Measurements from ENCODE around the gene HNRNPK.
A peak's percentile ranks its signal among the peaks of the same experiment; 100 is the strongest.
"Not testable (repeated sequence)": the region's sequence is repeated elsewhere in the genome, so short reads cannot be mapped to it uniquely, and the experiment has no call there.

The HNRNPK gene

DNA sequence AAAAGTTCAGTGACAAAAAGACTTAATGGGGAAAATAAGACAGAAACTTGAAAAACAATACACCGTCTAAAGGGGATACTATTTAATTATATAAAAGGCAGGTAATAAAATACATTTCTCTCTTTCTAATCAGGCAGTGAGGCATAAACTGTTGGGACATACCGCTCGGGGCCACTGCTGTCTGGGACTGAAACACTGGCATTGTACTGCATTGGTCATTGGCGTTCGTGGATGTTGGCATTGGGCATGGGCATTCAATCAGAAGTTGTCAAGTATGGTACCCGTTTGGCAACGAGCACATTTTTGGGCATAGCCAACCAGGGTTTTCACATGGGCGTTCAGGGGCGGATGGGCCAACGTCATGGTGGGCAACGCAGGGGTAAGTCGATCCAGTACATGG lies 4.7 kb downstream of the HNRNPK start:
- DNase-seq, result no peak

DNA sequence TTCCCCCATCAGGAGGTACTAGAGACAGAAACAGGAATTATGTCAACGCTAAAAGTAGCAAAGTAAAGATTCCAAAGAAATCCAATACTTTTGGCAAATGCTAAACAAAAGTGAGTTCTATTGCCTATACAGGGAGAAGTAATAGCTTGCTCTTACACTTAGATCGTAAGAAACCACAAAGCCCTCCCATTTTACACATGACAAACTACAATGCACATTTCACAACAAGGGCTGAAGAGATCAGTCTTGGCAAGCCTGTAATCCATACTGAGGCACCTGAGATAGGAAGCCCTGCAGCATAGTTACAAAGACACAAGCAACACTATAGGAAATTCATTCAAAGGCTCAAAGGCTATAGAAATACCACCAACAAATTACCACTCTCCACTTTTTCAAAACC lies 7.7 kb downstream of the HNRNPK start:
- DNase-seq, result no peak

DNA sequence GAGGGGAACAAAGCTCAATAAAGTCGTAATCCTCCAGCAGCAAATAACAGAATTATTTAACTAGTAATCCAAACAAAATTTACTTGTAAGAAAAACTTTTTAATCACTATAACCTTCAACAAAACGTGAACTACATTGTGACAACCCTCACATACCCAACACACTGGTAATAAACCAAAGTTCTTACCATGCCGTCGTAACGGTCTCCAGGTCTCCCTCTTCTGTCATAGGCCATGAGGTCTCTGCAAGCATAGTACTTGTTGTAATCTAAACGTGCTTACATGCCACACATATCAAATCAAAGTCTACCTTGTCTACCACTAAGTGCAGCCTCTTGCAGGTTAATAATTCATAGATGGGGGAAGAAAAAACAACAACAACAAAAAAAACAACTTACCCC lies 8.5 kb downstream of the HNRNPK start:
- DNase-seq, result no peak

DNA sequence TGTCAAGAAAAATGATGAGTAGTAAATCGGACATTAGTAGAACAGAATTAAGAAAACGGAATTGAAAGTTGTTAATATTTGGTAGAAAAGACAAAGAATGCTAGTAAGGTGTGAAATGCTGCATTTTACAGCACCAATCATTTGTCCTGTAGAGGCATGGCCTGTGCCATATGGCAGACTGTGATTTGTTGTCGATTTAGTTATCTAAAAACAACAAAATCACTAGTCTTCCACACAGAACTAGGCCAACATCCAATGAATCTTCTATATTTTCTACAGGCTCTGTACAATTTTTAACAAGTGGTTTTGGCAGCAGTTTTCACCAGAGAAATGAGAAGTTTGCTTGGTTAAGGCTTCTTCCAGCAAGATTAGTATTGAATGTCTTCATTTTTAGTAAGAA lies 10.4 kb downstream of the HNRNPK start:
- DNase-seq, result no peak

DNA sequence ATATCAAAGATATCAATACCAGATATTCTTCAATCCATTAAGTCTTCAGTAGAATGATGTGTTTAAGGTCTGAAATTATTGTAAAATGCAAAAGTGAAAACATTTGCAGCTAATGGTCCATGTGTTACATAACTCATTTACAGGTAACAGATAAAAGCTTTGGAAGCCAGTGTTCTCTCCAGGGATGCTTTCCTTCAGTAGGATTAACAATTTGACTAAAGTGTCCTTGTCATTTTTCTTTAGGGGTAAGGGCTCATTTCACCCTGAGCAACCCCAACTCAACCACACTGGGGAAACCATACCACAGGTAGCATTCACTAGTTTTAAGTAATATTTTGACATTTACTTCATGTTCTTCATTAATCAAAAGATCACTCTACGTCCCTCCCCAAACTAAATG lies 12.9 kb downstream of the HNRNPK start:
- DNase-seq, result no peak

DNA sequence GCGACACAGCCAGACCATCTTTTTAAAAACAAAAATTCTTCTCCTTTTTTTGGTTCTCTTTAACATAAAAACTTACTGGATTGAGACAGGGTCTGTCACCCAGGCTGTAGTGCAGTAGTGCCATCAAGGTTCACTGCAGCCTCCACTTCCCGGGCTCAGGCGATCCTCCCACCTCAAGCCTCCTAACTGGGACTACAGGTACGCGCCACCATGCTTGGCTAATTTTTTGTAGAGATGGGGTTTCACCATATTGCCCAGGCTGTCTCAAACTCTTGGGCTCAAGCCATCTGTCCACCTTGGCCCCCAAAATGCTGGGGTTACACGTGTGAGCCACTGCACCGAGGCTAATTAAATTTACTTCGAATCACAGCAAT lies 13.8 kb downstream of the HNRNPK start:
- no peak for DNase-seq

DNA sequence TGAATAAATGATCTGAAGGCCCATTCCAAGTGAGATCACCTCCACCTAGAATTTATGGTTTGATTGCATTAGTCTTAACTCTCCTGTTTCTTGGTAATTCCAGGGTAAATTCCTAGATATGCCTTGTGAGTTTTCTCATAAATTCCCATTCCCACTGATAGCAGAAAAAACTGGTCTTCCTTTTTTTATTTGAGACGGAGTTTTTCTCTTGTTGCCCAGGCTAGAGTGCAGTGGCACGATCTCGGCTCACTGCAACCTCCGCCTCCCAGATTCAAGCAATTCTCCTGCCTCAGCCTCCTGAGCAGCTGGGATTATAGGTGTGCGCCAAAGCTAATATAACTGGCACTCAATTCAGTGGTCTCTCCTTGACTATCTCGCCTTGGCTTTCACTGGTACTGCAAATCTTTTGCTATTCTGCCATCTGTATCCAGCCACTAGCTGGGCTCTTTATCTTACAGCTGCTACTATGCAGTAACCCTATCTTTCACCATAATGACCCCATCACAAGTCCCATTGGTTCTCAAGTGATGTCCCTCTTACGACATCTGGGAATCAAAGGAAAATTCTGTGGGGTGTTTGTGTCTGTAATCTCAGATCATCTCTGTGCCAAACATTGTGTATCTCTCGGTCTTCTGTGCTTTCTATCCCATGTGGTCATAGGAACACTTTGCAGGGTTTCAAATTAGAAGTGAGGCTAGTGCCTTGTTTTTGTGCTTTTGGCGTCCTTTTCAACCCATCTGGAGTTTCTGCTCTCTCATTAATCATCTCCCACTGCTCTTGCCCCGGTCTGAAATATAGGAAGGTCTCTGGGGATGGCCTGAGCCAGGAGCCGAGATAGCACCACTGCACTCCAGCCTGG lies 14.4 kb downstream of the HNRNPK start:
- no peak for DNase-seq

DNA sequence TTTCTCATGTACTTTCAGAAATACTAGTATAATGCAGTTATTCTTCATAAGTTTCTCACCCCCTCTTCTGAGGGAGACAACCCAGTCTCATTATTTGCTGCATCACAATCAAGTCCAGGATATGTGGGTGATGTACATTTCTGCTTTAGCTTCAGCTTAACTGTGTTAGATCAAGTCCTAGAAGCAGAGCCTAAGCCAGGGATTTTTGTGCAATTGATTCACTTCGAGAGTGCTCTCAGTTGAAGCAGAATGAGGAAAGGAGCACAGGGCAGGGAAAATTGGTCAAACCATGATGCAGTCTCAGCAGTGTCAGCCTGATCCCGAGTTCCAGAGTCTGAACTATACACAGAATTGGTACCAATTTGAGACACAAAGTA lies 15.1 kb downstream of the HNRNPK start:
- DNase-seq, result no peak

DNA sequence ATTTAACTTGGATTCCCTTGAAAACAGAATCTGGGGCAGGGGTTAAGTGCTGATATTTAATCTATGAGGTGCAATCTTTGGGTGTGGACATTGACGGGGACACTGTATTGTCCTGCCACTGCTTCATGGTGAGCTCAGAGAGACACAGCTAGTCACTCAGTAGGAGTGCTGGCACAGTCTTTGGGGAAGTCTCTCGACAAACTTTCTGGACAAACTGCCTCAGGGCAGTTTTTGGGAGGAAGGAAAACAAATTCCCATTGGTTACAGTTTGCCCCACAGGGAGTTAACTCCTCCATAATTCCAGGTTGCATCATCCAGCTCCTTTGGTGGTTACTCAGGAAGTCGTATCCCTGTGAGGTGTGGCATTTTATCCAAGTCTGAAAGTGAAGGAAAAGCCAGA lies 17.9 kb downstream of the HNRNPK start:
- DNase-seq, result no peak

DNA sequence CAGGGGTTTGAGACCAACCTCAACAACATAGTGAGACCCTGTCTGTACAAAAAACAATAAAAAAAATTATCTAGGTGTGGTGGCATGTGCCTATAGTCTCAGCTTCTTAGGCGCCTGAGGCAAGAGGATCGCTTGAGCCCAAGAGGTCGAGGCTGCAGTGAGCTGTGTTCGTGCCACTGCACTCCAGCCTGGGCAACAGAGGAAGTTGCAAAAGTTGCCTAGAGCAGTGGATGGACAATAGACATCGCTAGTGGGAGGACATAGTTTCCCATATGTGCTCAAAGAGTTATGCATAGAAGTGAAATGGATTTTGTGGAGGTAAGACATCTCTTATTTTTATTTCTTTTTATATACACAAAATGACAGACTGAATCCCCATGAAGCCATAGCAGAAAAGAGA lies 19.0 kb downstream of the HNRNPK start:
- DNase-seq, result no peak

DNA sequence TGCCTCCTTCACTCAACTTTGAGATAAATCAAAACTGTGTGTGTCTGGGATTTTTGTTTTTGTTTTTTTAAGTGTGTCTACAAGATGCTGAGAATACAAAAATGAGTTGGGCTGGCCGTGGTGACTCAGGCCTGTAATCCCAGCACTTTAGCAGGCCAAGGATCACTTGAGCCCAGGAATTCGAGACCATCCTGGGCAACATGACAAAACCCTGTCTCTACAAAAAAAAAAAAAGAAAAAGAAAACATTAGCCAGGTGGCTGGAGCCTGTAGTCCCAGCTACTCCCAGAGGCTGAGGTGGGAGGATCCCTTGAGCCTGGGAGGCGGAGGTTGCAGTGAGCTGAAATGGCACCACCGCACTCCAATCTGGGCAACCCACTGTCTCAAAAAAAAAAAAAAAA lies 21.0 kb downstream of the HNRNPK start:
- peak; percentile 50 for DNase-seq

DNA sequence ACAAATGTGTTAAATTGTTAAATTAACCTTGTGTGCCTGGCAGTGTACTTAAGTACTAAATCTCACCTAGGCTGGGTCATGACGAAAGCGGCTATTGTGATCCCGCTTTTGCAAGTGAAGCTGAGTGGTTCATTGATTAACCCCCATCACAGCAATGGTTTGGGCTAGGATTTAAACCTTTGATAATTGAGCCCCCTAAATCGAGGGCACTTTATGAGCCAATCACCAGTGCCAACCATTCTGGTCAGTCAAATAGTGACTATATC lies 22.8 kb downstream of the HNRNPK start:
- no peak for DNase-seq

DNA sequence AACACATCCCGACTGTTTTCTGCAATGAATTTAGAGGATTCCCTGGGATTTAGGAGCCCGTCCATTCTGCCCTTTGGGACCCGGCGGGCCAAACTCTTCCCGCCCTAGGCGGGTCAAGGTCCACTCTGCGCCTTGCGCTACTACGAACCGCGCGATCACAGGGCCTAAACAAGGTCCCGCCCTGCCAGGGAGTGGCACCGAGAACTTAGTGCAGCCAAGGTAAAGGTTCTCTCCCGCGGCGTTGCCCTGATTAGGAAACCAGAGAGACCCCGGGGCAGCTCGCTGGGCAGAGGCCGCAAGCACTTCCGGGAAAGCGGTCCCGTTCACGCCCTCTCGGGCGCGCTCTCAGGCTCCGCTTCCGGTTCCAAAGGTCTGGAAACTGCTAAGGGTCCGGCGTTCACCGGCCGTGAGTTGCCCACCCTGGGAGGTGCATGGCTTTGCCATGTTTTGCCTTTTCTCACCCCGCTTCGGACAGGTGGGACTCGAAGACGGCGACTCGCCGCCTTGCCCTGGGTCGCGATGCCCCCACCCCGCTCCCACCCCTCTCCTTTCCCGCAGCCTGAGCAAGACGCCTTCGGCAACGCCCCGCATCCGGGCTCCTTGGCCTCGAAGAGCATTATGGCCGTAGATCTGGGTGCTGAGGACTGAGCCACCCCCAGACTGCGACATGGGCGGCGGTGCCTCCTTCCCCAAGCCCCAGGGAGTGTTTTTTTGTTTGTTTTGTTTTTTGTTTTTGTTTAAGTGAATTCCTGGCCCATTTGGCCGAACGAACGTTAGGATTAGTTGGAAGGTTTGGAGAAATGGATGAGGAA lies 23.4 kb downstream of the HNRNPK start:
- DNase-seq, result peak; percentile 38

DNA sequence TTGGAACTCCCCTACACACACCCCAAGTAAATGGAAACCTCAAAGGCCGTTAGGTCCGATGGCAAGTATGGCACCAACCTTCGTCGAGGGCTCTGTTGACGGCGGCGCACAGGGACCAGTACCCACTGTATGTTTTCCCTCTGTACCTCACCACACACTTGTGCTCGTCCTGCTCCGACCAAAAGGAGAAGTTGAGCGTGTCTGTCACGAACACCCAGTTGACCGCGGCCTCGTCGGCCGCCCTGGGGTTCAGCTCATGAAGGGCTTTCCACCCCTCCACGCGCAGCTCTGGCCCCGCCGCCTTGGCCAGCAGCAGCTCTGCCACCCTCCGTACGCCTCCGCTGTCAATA lies 24.0 kb downstream of the HNRNPK start:
- no peak for DNase-seq

DNA sequence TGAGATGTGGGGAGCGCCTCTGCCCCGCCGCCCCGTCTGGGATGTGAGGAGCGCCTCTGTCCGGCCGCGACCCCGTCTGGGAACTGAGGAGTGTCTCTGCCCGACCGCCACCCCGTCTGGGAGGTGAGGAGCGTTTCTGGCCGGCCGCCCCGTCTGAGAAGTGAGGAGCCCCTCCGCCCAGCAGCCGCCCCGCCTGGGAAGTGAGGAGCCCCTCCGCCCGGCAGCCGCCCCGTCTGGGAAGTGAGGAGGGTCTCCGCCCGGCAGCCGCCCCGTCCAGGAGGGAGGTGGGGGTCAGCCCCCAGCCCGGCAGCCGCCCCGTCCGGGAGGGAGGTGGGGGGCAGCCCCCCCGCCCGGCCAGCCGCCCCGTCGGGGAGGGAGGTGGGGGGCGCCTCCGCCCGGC lies 31.9 kb downstream of the HNRNPK start:
- not testable (repeated sequence) for DNase-seq

DNA sequence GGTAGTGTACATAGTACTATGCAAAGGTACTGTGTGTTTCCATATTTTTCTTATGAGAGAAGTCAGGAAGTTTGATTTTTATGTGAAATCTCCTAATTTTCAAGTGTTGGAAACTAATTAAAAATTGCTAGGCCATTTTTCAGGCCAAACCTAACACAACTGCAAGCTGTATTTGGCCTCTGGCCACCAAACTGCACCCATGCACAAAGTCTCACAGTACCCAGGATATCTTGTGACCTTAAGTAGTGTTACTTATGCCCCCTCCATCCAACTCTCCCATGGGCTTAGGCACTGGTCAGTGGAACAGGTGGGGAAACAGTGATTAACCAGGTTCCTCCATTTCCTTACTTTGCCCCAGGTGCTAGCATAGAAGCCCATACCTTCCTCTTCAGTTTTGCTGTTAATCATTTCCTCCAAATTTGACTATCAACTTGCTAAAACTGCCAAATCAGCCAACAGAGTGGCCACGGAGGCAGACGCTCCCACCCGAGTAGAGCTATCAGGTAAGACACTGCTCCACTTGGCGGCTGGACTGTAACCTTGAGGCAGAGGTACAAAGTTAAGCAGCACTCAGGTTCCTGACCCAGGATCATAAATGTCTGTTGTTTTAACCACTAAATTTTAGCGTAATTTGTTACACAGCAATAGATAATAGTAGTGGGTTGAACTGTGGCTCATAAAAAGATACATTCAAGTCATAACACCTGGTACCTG lies 39.3 kb downstream of the HNRNPK start:
- no peak for DNase-seq

DNA sequence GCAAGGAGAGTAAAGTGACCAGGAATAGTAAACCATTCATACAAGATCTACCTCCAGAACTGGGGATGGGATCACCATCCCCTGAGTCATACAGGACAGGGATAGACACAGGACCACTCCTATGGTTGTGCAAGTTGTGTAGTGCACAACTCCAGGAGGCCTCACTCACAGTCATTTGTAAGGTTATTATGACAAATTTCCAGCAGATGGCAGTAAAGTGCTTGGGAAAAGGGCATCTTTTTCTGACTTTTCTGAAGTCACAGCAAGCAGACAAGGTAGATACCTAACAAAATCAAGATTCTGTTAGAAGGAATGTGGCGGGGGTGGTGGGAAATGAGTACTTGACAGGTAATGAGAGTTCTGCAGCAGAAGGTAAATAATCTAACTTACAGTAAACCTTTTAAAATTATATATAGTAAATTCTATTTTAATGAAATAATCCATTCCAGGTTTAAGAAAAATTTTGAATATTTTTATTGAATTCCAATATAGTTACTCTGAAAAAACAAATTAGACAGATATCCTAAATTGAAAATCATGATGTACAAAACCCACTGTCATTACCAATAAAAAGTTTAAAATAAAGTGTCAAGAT lies 42.1 kb downstream of the HNRNPK start:
- DNase-seq, result peak; percentile 47

DNA sequence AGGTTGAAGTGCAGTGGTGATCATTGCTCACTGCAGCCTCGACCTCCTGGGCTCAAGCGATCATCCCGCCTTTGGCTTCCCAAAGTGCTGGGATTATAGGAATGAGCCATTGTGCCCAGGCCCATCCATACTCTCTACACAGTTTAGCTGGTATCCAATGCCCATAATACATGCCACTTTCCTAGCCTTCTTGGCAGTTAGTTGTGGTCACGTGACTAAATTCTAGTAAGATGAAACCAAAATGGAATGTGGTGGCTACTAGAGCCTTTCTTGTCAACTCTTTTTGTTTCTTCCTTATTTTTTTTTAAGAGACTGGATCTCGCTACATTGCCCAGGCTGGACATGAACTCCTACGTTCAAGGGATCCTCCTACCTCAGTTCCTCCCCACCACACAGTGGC lies 43.5 kb downstream of the HNRNPK start:
- DNase-seq, result no peak

DNA sequence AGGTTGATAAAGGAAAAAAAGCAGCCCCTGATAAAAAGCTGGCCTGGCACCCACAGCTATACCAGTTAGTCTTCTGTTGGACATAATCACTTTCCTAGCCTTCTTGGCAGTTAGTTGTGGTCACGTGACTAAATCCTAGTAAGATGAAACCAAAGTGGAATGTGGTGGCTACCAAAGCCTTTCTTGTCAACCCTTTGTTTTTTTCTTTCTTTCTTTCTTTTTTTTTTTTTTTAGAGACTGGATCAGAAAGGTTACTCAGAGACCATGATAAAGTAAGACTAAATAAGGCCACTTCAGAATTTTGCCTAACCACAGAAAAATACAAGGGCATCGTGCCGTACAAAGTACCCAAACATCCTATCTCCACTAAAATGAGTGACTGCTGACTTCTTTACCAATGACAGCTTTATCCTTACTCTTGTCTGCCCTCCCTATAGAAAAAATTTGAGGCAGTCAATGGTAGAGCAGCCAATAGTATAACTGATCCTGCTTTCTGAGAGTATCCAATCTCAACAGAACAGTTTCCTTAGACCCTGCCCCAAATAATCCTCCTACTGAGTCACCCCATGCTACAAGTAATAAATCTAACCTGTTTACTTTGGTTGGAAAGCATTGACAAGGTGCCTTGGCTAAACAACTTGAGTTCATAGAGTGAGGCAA lies 44.6 kb downstream of the HNRNPK start:
- peak; percentile 41 for DNase-seq

DNA sequence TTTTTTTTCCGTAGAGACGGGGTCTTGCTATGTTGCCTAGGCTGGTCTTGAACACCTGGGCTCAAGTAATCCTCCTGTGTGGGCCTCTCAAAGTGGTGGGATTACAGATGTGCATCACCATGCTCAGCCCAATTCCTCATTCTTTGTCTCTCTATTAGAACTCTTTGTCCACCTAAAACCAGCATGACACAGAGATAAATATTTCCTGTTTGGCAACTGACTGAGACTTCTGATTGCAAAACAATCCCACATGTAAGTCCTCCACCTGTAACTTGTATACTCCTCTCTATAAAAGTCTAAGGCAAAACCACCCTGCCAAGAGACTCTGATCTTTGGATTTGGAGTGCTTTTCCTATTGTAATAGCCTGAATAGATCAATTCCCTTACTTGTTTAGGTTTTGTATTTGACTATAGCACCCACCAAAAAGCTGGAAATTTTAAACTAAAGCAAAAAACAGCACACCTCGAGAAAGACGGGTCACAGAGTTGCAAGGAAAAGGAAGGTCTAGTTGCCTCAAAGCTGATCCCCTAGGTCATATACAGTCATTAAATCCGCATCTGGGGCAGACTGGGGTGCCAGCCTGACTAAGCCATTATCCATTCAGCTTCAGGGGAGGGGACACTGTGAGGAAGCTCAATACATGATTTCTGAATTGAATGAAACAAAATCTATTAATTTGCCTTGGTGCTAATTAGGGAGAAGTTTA lies 45.3 kb downstream of the HNRNPK start:
- peak; percentile 20 for DNase-seq

DNA sequence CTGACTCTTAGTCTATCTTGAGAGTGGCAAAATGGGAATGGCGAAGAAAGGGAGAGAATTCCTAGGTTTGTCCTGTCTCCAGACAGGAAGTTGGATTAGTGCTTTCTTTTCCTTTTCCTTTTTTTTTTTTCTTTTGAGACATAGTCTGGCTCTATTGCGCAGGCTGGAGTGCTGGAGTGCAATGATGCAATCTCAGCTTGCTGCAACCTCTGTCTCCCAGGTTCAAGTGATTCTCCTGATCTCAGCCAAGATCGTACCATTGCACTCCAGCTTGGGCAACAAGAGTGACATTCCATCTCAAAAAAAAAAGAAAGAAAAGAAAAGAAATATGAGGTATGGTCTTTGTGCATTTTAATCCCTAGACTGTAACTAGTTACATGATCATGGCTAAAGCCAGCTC lies 46.2 kb downstream of the HNRNPK start:
- DNase-seq, result no peak

DNA sequence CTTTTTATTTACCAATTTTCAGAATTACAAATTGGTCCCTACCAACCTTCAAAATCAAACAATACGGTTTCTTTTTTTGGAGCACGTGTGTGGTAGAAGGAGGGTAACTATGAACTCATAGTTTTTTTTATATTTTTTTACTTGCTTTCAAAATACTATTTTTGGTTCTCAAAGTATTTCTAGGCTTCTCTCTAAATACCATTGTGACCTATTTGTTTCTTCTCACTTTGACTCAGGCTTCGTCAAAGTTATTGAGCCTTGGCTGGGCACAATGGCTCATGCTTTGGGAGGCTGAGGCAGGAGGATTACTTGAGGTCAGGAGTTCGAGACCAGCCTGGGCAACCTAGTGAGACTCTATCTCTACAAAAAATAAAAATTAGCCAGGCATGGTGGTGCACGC lies 47.2 kb downstream of the HNRNPK start:
- no peak for DNase-seq

DNA sequence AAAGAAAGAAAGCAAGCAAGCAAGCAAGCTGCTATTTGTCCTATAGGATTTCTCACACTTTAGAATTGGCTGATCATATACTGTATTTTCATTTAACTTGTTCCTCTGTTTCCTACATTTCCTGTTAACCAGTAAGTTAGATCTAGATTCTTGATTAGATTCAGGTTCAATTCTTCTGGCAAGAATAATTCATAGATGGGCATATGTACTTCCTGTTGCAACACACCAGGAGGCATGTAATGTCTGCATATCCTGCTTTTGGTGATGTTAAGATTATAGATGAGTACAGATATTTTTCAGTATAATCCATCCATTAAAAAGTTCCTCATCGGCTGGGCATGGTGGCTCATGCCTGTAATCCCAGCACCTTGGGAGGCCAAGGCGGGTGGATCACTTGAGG lies 48.0 kb downstream of the HNRNPK start:
- DNase-seq, result no peak
